GM21390 (cell line): Measurements from ENCODE around the gene GSTA1.
"Not testable (repeated sequence)": the region's sequence is repeated elsewhere in the genome, so short reads cannot be mapped to it uniquely, and the experiment has no call there.

Experiments
- ATAC-seq: cut with Tn5 transposase; IDR thresholded peaks from one replicate; pipeline ENCODE4 v1.9.1; 2021; ENCODE audit not compliant: unreplicated experiment

Gene GSTA1

DNA sequence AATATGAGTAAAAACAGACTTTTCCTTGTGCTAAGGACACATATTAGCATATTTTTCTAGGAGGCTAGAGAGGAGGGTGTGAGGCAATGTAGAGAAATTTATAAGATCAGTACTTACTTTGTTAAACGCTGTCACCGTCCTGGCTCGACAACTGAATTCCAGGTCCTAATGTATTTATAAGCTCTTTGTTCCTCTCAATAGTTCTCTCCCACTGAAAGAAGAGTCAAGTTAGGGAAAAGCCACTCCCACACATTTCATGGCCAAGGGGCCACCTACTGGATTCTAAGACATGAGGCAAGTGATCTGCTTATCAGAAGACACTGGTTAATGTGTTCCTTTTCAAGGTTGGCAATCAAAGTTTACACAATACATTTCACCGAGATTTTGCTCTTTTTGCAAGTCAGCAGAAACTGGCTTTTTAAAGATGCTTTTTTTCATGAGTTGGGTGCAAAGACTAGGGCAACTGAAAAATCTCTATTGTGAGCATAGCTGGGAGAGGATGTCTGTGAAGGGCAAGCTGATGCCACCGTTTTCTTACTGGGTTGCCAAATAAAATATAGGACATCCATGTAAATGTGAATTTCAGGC lies at the start of gene GSTA1:
Gene GSTA1 (minus strand): TSS at position 149 of the 588 bp plus-strand sequence. CDS start 4,549 bp downstream, outside the sequence.
- ATAC-seq: not testable (repeated sequence)

DNA sequence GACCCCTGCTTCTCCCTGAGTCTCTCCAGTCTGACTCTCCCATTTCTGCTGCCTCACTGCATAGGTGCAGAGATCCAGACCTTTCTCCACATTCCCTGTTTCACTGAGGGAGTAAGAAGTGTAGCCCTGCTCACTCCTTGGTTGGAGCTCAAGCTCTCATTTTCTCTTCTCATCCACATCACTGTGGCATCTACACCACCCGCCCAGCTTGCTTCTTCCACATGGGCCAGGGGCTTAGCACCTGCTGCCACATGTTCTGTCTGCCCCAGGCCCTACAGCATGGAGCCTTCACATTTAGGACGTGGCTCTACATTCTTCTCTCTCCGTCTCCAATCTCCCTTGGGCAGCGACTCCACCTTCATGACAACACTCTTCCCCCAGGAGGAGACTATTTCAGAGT lies 45.5 kb upstream of the GSTA1 start:
- no peak for ATAC-seq

DNA sequence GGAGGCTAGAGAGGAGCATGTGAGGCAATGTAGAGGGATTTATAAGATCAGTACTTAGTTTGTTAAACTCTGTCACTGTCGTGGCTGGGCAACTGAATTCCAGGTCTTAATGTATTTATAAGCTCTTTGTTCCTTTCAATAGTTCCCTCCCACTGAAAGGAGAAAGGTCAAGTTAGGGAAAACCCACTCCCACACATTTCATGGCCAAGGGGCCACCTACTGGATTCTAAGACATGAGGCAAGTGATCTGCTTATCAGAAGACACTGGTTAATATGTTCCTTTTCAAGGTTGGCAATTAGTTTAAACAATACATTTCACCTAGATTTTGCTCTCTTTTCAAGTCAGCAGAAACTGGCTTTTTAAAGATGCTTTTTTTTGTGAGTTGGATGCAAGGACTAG lies 42.4 kb upstream of the GSTA1 start:
- no peak for ATAC-seq

DNA sequence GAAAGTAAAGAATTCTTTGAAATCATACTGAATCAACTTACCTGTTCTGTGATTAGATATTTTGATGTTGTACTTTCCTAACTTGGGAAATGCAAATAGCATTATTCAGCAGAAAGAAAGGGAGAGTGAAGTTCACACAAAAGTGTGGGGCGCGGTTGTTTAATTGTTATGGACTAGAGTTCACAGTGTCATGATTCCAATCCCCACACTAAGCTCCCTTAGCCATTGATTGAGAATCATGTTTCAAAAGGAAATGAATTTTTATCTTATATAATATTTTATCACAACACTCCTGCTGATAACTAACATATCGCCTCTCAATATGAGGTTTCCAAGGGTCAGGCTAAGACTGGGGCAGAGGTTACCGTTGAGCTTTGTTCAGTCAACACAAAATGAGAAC lies 40.0 kb upstream of the GSTA1 start:
- ATAC-seq: no peak

DNA sequence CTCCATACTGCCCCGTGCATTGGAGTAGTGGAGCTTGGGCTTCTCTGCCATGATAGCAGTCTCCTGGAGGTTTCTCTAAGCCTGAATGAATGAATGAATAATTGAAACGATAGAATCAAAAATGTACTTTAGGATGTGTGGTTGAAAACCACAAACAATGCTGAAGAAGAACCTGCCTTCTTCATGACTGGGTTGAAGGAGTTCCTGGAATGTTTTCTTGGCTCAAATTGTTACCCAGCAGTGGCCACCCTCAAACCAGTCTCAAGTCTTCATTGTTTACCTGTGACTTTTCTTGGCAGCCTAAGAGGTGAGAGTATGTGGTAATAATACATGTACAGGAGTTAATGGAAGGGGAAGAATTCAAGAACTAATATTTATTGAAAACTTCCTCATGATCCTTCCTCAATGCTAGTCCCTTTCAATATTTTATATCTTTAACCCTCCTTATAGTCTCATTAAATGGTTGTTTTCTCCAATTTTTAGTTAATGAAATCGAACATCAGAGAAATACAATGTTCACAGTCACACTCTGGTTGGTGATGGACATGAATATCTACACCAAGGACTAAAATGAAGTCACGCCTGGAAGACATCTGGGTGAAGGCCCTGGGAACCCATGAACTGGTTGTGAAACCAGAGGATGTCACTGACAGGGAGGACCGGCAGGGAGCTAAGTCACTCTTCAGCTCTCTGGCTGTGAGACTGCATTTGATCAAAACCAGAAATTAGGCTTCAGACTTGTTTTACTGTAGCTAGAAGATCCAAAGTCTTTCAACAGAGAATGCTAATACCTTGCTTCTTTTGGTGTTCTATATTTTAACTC lies 37.4 kb upstream of the GSTA1 start, which contains the start of gene GSTA5:
Gene GSTA5 (minus strand): TSS at position 51 of the 823 bp plus-strand sequence.
- no peak for ATAC-seq

DNA sequence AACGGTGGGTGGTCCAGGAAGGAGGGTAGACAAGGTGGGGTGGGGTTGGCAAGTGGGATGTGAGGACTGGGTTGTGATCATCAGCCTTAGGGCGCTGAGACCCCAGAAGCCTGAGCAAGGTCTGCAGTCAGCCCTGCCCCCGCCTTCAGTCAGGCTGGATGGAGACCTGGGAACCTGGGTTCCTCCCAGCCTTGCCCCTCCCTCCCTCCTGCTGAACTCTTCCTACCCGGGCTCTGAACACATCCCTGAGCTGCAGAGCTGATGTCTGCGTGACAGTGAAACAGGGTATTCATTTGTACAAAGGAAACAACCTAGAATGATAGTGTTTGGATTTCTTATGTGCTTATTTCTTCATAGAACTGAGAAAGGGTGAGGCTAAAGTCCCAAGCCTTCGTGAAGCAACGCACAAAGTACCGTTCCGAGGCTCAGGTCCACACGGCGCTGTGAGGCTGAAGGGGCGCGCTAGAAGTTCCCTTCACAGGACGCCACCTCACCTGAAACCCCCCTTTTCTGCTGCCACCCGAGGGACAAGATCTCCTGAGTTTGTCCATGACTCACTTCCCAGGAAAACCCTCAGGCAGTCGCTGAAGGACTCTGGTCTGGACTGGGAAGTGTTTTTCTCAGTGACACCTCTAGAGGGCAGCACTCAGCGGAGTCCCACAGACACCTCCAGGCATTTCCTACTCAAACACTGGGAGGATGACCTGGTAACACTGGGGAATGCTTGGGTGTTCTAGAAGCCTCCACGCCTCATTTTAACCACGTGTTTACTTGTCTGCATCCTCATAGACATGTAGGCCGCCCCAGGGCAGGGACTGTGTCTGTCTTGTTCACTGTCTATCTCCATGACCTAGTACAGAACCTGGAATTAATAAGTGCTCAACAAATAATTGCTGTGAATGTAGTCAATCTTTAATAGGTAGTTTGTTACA lies 35.8 kb upstream of the GSTA1 start:
- peak; percentile 70 for ATAC-seq

DNA sequence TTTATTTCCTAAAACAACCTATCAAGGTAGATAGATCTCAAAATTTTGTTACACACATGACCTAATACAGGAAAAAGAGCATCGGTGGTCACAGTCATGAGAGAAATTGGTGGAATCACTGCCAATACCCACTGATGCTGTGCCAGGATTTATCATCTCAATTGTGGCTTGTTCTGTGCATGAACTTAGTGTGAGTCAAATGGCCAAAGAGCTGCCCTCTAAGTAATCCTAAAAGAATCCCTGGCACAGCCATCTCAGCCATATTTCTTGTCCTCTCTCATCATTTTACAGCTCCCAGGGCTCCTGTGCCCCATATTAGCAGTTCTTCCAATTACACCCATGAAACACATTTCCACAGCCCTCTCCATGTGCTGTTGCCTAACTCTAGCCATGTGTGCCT lies 30.9 kb upstream of the GSTA1 start:
- no peak for ATAC-seq

DNA sequence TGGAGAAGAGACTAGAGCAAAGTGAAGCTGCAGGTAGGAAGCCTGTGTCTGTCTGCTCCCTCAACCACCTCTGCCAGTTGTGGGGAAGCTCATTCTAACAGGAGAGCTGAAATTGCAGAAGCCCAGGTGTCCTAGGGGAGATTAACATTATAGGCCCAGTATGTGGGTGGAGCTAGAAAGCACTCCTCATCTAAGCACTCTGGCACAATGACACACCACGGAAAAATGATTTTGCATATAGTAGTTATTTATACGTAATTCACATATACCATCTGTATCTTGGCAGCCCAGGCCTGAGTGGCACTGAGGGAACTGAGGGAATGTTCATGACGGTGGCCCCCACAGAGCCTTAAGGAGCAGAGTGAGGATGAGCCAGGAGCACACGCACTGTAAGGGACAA lies 27.3 kb upstream of the GSTA1 start:
- not testable (repeated sequence) for ATAC-seq

DNA sequence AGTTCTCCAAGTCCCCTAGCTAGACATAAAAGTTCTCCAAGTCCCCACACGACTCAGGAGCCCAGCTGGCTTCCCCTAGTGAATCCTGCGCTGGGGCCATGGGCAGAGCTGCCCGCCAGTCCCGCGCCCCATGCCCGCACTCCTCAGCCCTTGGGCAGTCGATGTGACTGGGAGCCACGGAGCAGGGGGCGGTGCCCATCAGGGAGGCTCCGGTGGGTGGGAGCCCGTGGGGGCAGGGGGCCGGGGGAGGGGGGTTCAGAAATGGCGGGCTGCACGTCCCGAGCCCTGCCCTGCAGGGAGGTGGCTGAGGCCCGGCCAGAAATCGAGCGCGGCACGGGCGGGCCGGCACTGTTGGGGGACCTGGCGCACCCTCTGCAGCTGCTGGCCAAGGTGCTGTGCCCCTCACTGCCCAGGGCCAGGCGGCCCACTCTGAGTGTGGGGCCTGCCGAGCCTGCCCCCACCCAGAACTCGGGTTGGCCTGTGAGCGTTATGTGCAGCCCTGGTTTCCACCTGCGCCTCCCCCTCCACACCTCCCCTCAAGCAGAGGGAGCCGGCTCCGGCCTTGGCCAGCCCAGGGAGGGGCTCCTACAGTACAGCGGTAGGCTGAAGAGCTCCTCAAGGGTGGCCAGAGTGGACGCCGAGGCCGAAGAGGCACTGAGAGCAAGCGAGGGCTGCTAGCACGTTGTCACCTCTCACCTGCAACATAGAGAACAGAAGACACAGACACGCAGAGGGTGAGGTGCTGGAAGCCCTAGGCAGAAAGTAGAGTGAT lies 25.6 kb upstream of the GSTA1 start:
- no peak for ATAC-seq

DNA sequence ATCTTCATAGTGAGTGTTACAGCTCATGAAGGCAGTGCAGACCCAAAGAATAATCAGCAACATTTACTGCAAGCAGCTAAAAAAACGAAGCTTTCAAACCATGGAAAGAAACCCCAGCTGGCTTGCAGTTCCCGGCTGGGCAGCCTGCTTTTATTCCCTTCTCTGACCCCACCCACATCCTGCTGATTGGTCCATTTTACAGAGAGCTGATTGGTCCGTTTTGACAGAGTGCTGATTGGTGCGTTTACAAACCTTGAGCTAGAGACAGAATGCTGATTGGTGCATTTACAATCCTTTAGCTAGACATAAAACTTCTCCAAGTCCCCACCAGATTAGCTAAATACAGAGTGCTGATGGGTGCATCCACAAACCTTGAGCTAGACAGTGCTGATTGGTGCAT lies 25.0 kb upstream of the GSTA1 start:
- ATAC-seq: not testable (repeated sequence)

DNA sequence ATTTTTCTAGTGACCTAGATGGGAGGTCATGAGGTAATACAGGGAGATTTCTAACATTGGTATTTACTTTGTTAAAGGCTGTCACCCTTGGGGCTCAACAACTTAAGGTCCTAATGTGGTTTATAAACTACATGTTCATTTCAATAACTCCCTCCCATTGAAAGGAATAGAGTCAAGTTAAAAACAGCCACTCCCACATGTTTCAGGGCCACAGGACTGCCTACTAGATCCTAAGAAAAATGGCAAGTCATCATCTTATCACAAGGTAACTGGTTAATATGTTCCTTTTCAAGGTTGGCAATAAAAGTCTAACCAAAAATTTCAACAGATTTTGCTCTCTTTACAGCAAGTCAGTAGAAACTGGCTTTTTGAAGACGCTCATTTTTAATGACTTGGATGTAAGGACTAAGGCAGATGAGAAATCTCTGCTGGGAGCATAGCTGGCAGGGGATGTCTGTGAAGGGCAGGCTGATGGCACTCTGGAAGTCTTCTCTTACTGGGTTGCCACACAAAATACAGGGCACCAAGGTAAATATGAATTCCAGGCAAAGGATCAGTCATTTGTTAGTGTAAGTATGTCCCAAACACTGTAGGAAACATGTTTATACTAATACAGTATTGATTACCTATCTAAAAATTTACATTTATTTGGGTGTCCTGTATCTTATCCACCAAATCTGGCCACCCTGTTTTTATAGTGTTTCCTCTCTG lies 23.6 kb upstream of the GSTA1 start:
- ATAC-seq: not testable (repeated sequence)

DNA sequence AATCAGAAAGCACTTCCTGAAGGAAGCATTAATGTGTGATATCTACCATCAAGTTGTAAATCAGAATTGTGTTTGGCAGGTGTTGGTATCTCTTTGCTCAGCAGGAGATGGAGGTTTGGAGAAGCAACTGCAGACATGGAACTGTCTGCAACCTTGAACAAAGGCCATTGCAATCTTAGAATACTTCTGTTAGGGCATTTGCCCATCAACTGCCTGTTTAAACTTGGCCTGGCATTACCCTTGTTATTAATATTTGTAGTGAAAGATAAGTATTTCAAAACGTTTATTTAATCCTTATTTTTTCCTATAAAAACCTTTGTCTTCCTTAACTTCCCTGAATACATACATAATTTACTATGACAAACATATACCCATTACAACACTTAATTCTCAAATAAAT lies 22.9 kb upstream of the GSTA1 start:
- ATAC-seq: no peak

DNA sequence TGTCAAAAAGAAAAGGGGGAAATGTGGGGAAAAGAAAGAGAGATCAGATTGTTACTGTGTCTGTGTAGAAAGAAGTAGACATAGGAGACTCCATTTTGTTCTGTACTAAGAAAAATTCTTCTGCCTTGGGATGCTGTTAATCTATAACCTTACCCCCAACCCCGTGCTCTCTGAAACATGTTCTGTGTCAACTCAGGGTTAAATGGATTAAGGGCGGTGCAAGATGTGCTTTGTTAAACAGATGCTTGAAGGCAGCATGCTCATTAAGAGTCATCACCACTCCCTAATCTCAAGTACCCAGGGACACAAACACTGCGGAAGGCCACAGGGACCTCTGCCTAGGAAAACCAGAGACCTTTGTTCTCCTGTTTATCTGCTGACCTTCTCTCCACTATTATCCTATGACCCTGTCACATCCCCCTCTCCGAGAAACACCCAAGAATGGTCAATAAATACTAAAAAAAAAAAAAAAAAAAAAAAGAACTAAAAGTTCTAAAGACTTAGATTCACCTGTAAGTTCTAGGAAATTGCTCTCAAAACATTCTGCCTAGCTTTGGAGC lies 22.4 kb upstream of the GSTA1 start:
- ATAC-seq: not testable (repeated sequence)

DNA sequence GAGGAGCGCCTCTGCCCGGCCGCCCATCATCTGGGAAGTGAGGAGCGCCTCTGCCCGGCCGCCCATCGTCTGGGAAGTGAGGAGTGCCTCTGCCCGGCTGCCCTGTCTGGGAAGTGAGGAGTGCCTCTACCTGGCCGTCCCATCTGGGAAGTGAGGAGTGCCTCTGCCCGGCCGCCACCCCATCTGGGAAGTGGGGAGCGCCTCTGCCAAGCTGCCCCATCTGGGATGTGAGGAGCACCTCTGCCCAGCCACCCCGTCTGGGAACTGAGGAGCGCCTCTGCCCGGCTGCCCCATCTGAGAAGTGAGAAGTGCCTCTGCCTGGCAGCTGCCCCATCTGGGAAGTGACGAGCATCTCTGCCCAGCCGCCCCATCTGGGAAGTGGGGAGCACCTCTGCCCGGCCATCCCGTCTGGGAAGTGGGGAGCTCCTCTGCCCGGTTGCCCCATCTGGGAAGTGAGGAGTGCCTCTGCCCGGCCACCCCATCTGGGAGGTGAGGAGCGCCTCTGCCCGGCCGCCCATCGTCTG lies 21.7 kb upstream of the GSTA1 start:
- ATAC-seq: not testable (repeated sequence)

DNA sequence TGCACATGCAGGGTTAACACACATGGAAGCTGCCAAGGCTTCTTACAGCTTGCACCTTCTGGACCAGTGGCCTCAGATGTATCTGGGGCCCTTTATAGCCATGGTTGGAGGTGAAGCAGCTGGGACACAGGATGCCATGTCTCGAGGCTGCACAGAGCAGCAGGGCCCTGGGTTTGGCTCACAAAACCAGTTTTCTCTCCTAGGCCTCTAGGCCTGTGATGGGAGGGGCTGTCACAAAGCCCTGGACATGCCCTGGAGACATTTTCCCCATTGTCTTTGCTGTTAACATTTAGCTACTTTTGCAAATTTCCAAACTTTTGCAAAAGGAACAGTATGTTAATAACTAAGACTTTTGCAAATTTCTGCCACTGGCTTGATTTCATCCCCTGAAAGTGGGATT lies 18.2 kb upstream of the GSTA1 start:
- ATAC-seq: no peak

DNA sequence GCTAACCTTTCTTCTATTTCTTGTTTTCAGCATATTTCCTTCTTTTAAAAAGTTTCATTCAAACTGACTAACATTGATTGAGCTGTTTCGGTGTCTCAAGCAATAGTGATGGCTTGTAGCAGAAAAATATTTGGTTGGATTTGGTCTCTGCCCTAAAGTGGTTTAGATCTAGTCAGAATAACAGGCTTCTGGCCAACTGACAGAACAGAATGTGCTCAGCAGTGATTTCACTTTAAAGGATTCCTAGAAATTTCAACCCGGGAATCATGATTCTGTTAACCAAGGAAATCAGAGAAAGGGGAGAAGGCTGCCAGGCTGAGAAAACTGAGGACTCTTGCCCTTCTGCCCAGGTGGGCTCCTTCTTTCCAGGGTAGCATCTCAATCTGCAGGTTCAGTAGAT lies 16.6 kb upstream of the GSTA1 start:
- ATAC-seq: no peak

DNA sequence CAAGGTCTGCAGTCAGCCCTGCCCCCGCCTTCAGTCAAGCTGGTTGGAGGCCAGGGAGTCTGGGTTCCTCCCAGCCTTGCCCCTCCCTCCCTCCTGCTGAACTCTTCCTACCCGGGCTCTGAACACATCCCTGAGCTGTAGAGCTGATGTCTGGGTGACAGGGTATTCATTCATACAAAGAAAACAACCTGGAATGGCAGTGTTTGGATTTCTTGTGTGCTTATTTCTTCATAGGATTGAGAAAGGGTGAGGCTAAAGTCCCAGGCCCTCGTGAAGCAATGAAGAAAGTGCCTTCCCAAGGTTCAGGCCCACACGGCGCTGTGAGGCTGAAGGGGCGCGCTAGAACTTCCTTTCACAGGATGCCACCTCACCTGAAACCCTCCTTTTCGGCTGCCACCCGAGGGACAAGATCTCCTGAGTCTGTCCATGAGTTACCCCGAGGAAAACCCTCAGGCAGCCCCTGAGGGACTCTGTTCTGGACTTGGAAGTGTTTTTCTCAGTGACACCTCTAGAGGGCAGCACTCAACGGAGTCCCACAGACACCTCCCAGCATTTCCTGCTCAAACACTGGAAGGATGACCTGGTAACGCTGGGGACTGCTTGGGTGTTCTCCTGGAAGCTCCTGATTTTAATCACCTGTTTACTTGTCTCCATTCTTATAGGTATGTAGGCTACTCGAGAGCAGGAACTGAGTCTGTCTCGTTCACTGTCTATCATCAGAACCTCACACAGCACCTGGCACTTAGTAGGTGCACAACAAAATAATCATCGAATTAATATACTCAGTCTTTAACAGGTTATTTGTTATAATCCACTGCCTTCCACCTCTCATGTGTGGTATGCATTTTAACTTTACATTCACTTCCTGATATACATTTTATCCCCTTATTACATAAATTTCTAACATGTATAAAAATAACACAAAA lies 11.8 kb upstream of the GSTA1 start:
- peak; percentile 93 for ATAC-seq

DNA sequence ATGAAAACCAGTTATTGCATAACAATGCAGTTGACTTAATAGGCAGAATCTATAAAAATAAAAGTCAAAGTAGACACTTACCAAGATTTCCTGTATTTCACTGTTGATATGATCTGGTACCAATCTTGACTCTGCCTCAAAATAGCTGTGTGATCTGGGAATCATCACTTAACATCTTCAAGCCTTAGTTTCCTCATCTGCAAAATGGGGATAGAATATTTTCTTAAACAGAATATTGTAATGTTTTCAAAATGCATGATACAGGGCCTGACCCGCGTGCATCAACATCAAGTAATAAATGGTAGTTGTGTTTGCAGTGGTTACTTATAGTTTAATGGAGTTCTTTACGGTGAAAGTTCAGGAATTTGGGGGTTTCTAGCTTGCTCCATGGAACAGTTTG lies 10.9 kb upstream of the GSTA1 start:
- not testable (repeated sequence) for ATAC-seq
